Left kidney (tissue), 8 donors: ENCODE results near the gene SSB. TPM values are rescaled to one million over a fixed set of nuclear protein-coding genes. Genes with fewer than 3 reads are reported as not detected.
A peak's percentile ranks its signal among the peaks of the same experiment; 100 is the strongest.
"Not testable (repeated sequence)": the region's sequence is repeated elsewhere in the genome, so short reads cannot be mapped to it uniquely, and the experiment has no call there.

ENCODE experiments used
- DNase-seq: peaks from one replicate; pipeline ENCODE4 v3.0.0-alpha.2; 2013
- long read RNA-seq, 8 donors: transcript quantifications; one replicate each; lab custom pipeline, GENCODE V29; 2026
- polyA plus RNA-seq: library from polyadenylated mRNA; unstranded; fragments of 120-200 nt; gene quantifications from one replicate; pipeline ENCODE4 v1.2.1, GENCODE V29; 2013; ENCODE audit not compliant: insufficient read length

SSB gene
- 201 TPM for polyA plus RNA-seq
- long read RNA-seq, donor 1, transcript SSB-206 (4 exons, 619 nt), result minor isoform, 5 of 408 reads
- long read RNA-seq, donor 1, transcript SSB-201 (12 exons, 1,709 nt), result major isoform, 16 of 408 reads
- long read RNA-seq, donor 1, transcript SSB-212 (2 exons, 392 nt), result minor isoform, 7 of 408 reads
- long read RNA-seq, donor 1, partial matches to known transcripts, result 318 of 408 reads
- long read RNA-seq, donor 1, other reads (novel, unspliced or antisense), result 61 of 408 reads
- long read RNA-seq, donor 2, transcript SSB-212 (2 exons, 392 nt), result major isoform, 38 of 291 reads
- long read RNA-seq, donor 2, transcript SSB-206 (4 exons, 619 nt), result minor isoform, 15 of 291 reads
- long read RNA-seq, donor 2, transcript SSB-201 (12 exons, 1,709 nt), result minor isoform, 21 of 291 reads
- long read RNA-seq, donor 2, partial matches to known transcripts, result 216 of 291 reads
- long read RNA-seq, donor 2, other reads (novel, unspliced or antisense), result 0 of 291 reads
- long read RNA-seq, donor 3, transcript SSB-212 (2 exons, 392 nt), result minor isoform, 23 of 316 reads
- long read RNA-seq, donor 3, transcript SSB-206 (4 exons, 619 nt), result minor isoform, 18 of 316 reads
- long read RNA-seq, donor 3, transcript SSB-201 (12 exons, 1,709 nt), result major isoform, 25 of 316 reads
- long read RNA-seq, donor 3, partial matches to known transcripts, result 185 of 316 reads
- long read RNA-seq, donor 3, other reads (novel, unspliced or antisense), result 61 of 316 reads
- long read RNA-seq, donor 4, partial matches to known transcripts, result 12 of 15 reads
- long read RNA-seq, donor 4, other reads (novel, unspliced or antisense), result 0 of 15 reads
- long read RNA-seq, donor 5, transcript SSB-201 (12 exons, 1,709 nt), result major isoform, 72 of 342 reads
- long read RNA-seq, donor 5, transcript SSB-212 (2 exons, 392 nt), result minor isoform, 11 of 342 reads
- long read RNA-seq, donor 5, transcript SSB-206 (4 exons, 619 nt), result minor isoform, 11 of 342 reads
- long read RNA-seq, donor 5, partial matches to known transcripts, result 245 of 342 reads
- long read RNA-seq, donor 5, other reads (novel, unspliced or antisense), result 0 of 342 reads
- long read RNA-seq, donor 6, transcript SSB-212 (2 exons, 392 nt), result minor isoform, 13 of 250 reads
- long read RNA-seq, donor 6, transcript SSB-206 (4 exons, 619 nt), result minor isoform, 5 of 250 reads
- long read RNA-seq, donor 6, transcript SSB-201 (12 exons, 1,709 nt), result major isoform, 15 of 250 reads
- long read RNA-seq, donor 6, partial matches to known transcripts, result 215 of 250 reads
- long read RNA-seq, donor 6, other reads (novel, unspliced or antisense), result 0 of 250 reads
- long read RNA-seq, donor 7, transcript SSB-201 (12 exons, 1,709 nt), result minor isoform, 35 of 485 reads
- long read RNA-seq, donor 7, transcript SSB-206 (4 exons, 619 nt), result minor isoform, 22 of 485 reads
- long read RNA-seq, donor 7, transcript SSB-212 (2 exons, 392 nt), result major isoform, 60 of 485 reads
- long read RNA-seq, donor 7, partial matches to known transcripts, result 363 of 485 reads
- long read RNA-seq, donor 7, other reads (novel, unspliced or antisense), result 0 of 485 reads
- long read RNA-seq, donor 8, transcript SSB-201 (12 exons, 1,709 nt), result major isoform, 10 of 114 reads
- long read RNA-seq, donor 8, transcript SSB-206 (4 exons, 619 nt), result minor isoform, 8 of 114 reads
- long read RNA-seq, donor 8, transcript SSB-212 (2 exons, 392 nt), result minor isoform, 6 of 114 reads
- long read RNA-seq, donor 8, partial matches to known transcripts, result 89 of 114 reads
- long read RNA-seq, donor 8, other reads (novel, unspliced or antisense), result 0 of 114 reads

GRCh38 chr2:169798718-169799592 is at the start of gene SSB:
Gene SSB, plus strand, starts transcription at chr2:169798871. Its CDS starts 2,090 bp downstream, at chr2:169800961.
- DNase-seq, result peak; percentile 93

- no peak for DNase-seq
Observed at GRCh38 chr2:169752752-169753151, 45.9 kb upstream of the SSB start.

- no peak for DNase-seq
Observed at GRCh38 chr2:169755083-169755870, 43.4 kb upstream of the SSB start.

GRCh38 chr2:169756342-169756741 is 42.3 kb upstream of the SSB start:
- no peak for DNase-seq

GRCh38 chr2:169757356-169757755 is 41.3 kb upstream of the SSB start:
- no peak for DNase-seq

GRCh38 chr2:169757778-169758177 is 40.9 kb upstream of the SSB start:
- no peak for DNase-seq

GRCh38 chr2:169759987-169760386 is 38.7 kb upstream of the SSB start:
- no peak for DNase-seq

- not testable (repeated sequence) for DNase-seq
Observed at GRCh38 chr2:169760798-169761197, 37.9 kb upstream of the SSB start.

GRCh38 chr2:169761251-169761969 is 37.3 kb upstream of the SSB start:
- DNase-seq, result no peak

- DNase-seq, result no peak
Observed at GRCh38 chr2:169761970-169762292, 36.7 kb upstream of the SSB start.

- DNase-seq, result no peak
Observed at GRCh38 chr2:169765523-169765922, 33.1 kb upstream of the SSB start.

GRCh38 chr2:169767243-169767888 is 31.3 kb upstream of the SSB start:
- no peak for DNase-seq

- DNase-seq, result no peak
Observed at GRCh38 chr2:169768262-169768995, 30.2 kb upstream of the SSB start.

- DNase-seq, result no peak
Observed at GRCh38 chr2:169771021-169771420, 27.6 kb upstream of the SSB start.

GRCh38 chr2:169771612-169772011 is 27.1 kb upstream of the SSB start:
- DNase-seq, result no peak

- no peak for DNase-seq
Observed at GRCh38 chr2:169772651-169773050, 26.0 kb upstream of the SSB start.

GRCh38 chr2:169775354-169775753 is 23.3 kb upstream of the SSB start:
- DNase-seq, result no peak
